Right cardiac atrium (tissue), 5 donors: ENCODE results near the gene RAG2. TPM values are rescaled to one million over a fixed set of nuclear protein-coding genes. Genes with fewer than 3 reads are reported as not detected.

ENCODE experiments used
- ATAC-seq, 2 donors: fragments of 200-7000 bp; cut with Tn5 transposase; one replicate each; pipeline versions ENCODE4 v1.8.0 to v1.9.1; 2020; ENCODE audit warnings: moderate library complexity in 2 of 2, mild to moderate bottlenecking in 1 of 2
- DNase-seq, 3 donors: peaks; one replicate each; pipeline ENCODE4 v3.0.0-alpha.2; 2020
- H3K27ac ChIP-seq: one replicate; pipeline ENCODE4 v1.5.1; 2013; ENCODE audit warnings: mild to moderate bottlenecking, low read length, control low read depth, moderate library complexity
- H3K27me3 ChIP-seq: one replicate; pipeline ENCODE4 v1.6.1; 2013; ENCODE audit not compliant: control insufficient read depth, insufficient read depth
- H3K4me1 ChIP-seq: one replicate; pipeline ENCODE4 v1.6.1; 2013; ENCODE audit warnings: low read length; ENCODE audit not compliant: control insufficient read depth, insufficient read depth
- H3K4me3 ChIP-seq: one replicate; pipeline ENCODE4 v1.5.1; 2013; ENCODE audit warnings: low read length, control low read depth
- H3K9me3 ChIP-seq: one replicate; pipeline ENCODE4 v1.6.1; 2013; ENCODE audit warnings: low read length; ENCODE audit not compliant: control insufficient read depth
- WGBS: extraction: QIAGEN DNeasy Blood & Tissue Kit; methylation state at CpG from one replicate; pipeline ENCODE4 v1.1.7; 2013; 5-methylcytosine and 5-hydroxymethylcytosine counted together
- intact Hi-C, 4 donors: fragments of 100-400 bp; cut with DNase I; formaldehyde crosslinking; loops; one replicate each; pipeline versions ENCODE4 v1.11.0 to v1.14.0; 2022 to 2023
- polyA plus RNA-seq: library from polyadenylated mRNA; stranded (reverse); fragments of 200-250 nt; gene quantifications from one replicate; pipeline ENCODE4 v1.2.3, GENCODE V29; 2013
- total RNA-seq, 4 donors: library from RNA; stranded (reverse); fragmentation: NEBNext Ultra II Directional; extraction: Animal tissue kit (Norgen Biotek cat#: 25700); gene quantifications; one replicate each; pipeline ENCODE4 v1.2.1, GENCODE V29; 2021
- donor health status: healthy with polysubstance abuse.
- donor health status: DM: no; HTN: yes; CAD: no.
- donor health status: DM: no; HTN: no; CAD: no.
- donor health status: DM: no; HTN: yes; CAD: no; lungs with severe emphysema.
- donor health status: DM: yes; HTN: yes; CAD: no.

RAG2 gene
- total and polyA plus RNA-seq, 5 donors = 0.41 TPM; not detected in 4

DNA sequence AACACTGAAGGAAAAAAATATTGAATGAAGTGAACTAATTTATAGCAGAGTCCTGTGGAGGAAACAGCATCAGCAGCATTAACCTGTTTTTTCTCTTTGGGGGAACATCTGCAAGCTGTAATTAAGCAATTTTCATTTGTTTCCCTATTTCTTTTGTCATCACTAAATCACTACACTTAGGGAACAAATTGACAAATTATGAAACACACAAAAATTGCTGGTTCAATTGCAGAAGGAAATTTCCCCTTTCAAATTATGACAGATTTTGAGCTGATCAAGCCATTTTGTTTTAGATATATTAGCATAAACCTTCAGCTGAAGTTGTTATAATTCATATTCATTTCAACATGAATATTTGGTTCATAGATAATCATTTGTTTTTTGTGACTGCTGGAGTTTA, 22.2 kb upstream of the RAG2 start:
- peaks cover 3% of the 10 kb centered on the region for H3K4me1 ChIP-seq
- no peak overlapping the region for H3K4me3 ChIP-seq
- DNase-seq = no peak
- H3K27me3 ChIP-seq = no peaks in the 10 kb centered on the region
- no peak for ATAC-seq
- H3K27ac ChIP-seq = no peak overlapping the region
- intact Hi-C loops = loop anchor here in 1 of 4 donors (10.0 kb wide), 1 partner anchor 55 kb away; the partner anchor contains the start of gene RAG1
- no peaks in the 10 kb centered on the region for H3K9me3 ChIP-seq

DNA sequence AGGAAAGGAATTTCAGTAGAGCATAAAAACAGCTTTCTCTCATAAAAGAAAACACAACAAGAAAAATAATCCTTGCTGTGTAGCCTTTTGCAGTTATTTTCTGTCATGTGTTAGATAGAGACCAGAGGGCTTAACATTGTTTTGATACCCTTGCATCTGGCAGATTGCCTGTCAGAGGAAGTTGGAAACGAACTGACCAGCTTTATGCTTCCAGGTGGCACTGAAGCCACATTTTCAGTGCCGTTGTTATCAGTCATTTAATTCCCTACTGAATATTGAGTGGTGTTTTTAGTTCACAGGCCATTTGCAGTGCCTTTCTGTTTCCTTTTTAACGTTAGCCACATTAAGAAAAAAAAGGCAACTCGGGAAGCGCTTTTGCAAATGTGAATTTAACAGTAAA, 21.5 kb upstream of the RAG2 start:
- Histone ChIP-seq H3K27ac (peak overlapping the region; percentile 58), H3K4me1 (peaks cover 3% of the 10 kb centered on the region), H3K27me3 (no peaks in the 10 kb centered on the region), H3K9me3 (no peaks in the 10 kb centered on the region), H3K4me3 (peak overlapping the region; percentile 40)
- no peak for DNase-seq
- intact Hi-C loops = no loop called here
- no peak for ATAC-seq
- 13% methylated on average over 5 of the region's 5 CpGs for WGBS

DNA sequence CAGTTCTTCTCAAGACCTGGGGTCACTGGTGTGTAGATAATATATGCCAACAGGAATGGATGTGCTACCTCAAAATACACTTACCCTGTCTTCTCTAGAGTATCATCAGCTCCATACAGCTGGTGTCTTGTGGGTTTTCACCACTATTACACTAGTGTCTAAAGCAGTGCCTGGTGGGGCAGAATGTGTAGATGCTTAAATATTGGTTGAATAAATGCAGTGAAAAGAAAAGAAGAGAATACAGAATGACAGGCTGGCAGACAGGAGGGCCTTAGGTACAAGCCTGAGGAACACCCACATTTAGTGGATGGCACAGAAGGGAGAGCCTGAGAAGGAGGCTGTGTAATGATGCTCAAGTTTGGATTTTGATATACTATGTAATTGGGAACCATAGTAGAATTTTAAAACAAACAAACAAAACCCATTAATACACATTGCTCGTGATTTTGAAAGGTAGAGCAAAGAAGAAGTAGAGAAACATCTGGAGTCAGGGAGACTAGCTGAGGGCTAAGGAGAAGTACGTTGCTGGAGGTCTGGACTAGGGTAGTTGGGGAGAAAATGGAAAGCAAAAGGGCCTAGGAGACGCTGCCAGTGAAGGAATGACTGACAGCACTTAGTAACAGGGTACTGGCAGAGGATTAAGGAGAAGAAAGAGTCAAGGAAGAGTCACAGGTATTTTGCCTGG, 20.5 kb upstream of the RAG2 start:
- H3K27ac ChIP-seq = no peak overlapping the region
- intact Hi-C loops = no loop called here
- 67% methylated on average over 3 of the region's 3 CpGs for WGBS

DNA sequence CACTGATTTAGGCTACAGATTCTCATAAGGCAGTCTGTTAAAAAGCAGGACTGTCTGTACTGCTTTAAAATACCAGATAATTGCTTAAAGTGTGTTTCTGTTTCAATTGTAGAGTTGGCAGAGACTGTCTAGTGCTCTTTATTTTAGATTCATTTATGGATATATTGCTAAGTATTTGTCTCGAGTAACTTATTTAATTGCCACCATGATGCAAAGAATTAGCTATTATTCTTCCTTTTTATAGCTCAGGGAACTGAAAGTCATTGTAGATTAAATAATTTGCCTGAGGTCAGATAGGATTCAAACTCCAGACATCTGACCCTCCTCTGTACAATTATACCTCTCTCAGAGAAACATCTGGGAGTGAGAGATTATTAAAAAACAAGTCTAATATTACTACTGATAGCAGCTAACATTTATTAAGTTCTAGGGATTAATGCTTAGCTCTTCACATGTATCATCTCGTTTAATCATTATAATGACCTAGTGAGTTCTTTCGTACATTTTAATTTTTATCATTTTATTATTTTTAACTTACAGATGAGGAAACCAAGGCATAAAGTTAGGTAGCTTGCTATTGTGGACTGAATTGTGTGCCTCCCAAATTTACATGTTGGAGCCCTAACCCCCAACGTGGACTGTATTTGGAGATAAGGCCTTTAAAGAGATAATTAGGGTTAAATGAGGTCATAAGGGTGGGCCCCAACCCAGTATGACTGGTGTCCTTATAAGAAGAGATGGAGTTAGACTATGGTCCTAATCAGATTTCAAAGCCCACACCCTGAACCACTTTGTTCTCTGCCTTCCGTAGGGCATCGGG, 19.7 kb upstream of the RAG2 start:
- intact Hi-C loops = no loop called here
- H3K27ac ChIP-seq = no peak overlapping the region
- no peak overlapping the region for H3K4me3 ChIP-seq
- WGBS = 84% methylated on average over 6 of the region's 6 CpGs
- H3K9me3 ChIP-seq = no peaks in the 10 kb centered on the region
- ATAC-seq (no peak), DNase-seq (no peak)
- H3K27me3 ChIP-seq = no peaks in the 10 kb centered on the region
- H3K4me1 ChIP-seq = peaks cover 3% of the 10 kb centered on the region

More for the DNA sequence above, 20.5 kb upstream of the RAG2 start:
- no peak for ATAC-seq
- DNase-seq = no peak
- Histone ChIP-seq H3K4me3 (no peak overlapping the region), H3K4me1 (peaks cover 3% of the 10 kb centered on the region), H3K27me3 (no peaks in the 10 kb centered on the region), H3K9me3 (no peaks in the 10 kb centered on the region)

DNA sequence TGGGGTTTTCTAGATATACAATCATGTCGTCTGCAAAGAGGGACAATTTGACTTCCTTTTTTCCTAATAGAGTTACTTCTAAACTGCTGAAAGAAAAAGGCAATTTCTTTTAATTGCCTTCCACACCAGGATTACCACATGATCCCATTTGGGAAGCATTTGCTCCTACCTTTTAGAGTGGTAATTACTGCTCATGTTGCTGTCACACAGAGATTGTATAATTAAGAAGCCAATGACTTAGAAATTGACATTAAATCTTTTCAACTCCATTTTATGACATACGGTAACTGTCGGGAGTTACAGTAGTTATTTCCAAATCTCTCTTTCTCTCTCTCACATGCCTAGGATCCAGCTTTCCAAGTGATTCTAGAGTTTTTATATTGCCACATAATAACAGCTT, 17.8 kb upstream of the RAG2 start:
- ATAC-seq (no peak), DNase-seq (no peak)
- no peak overlapping the region for H3K27ac ChIP-seq
- peaks cover 3% of the 10 kb centered on the region for H3K4me1 ChIP-seq
- H3K4me3 ChIP-seq = no peak overlapping the region
- no peaks in the 10 kb centered on the region for H3K27me3 ChIP-seq
- H3K9me3 ChIP-seq = no peaks in the 10 kb centered on the region
- intact Hi-C loops = no loop called here
- WGBS = 82% methylated on average over 3 of the region's 3 CpGs

DNA sequence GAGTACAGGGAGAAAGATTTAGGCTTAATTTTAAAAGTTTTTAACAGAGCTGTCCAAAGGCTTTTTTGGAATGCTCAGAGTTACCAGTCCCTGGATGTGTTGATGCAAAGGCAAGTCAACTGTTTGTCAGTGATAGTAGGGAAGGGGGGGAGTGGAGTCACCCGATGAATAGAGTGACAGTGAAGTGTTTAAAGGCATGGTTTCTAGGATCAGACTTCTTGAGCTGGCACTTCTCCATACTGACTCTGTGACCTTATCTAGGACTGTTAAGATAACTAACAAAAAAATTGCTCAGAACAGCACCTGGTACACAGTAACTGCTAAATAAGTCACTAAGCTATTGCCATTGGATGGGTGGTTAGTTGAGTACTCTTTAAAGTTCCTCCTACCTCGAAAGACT, 11.3 kb upstream of the RAG2 start:
- intact Hi-C loops = no loop called here

DNA sequence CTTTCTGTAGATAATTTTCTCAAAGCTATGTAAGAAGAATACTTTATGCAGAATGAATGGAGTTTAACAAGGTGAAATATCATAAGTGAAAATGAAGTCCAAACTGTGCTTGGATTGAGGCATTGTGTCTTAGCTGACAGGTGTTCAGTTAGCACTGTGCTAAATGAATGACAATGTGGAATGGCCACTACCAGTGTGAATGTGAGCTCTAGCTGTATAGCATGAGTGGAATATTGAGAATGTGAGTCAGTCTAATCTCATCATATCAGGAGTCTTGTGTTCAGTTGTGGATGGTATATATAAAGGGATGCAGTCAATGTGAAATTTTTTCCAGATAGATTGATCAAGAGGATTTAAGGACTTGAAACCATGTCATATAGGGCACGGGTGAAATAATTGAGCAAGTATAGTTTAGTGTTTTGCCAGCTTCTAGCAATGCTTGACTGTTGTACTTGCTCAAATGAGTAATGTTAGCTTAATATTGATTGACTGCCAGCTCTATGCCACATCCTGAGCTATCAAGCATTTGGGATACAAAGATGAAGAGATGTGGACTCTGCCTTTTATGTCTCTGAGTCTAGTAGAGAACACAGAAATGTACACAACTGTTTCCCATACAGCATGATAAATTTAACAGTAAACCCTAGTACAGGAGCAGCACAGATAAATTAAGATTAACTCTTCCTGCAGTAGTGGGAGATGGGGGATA, 10.6 kb upstream of the RAG2 start:
- Histone ChIP-seq H3K9me3 (no peaks in the 10 kb centered on the region), H3K4me3 (no peak overlapping the region), H3K4me1 (no peaks in the 10 kb centered on the region), H3K27ac (no peak overlapping the region), H3K27me3 (no peaks in the 10 kb centered on the region)
- ATAC-seq = no peak
- intact Hi-C loops = no loop called here
- WGBS = 87% methylated on average over 1 of the region's 1 CpG
- DNase-seq = no peak

More for the DNA sequence above, 11.3 kb upstream of the RAG2 start:
- Histone ChIP-seq H3K9me3 (no peaks in the 10 kb centered on the region), H3K27me3 (no peaks in the 10 kb centered on the region), H3K4me3 (no peak overlapping the region), H3K4me1 (no peaks in the 10 kb centered on the region), H3K27ac (no peak overlapping the region)
- ATAC-seq (no peak), DNase-seq (no peak)
- 52% methylated on average over 2 of the region's 2 CpGs for WGBS

DNA sequence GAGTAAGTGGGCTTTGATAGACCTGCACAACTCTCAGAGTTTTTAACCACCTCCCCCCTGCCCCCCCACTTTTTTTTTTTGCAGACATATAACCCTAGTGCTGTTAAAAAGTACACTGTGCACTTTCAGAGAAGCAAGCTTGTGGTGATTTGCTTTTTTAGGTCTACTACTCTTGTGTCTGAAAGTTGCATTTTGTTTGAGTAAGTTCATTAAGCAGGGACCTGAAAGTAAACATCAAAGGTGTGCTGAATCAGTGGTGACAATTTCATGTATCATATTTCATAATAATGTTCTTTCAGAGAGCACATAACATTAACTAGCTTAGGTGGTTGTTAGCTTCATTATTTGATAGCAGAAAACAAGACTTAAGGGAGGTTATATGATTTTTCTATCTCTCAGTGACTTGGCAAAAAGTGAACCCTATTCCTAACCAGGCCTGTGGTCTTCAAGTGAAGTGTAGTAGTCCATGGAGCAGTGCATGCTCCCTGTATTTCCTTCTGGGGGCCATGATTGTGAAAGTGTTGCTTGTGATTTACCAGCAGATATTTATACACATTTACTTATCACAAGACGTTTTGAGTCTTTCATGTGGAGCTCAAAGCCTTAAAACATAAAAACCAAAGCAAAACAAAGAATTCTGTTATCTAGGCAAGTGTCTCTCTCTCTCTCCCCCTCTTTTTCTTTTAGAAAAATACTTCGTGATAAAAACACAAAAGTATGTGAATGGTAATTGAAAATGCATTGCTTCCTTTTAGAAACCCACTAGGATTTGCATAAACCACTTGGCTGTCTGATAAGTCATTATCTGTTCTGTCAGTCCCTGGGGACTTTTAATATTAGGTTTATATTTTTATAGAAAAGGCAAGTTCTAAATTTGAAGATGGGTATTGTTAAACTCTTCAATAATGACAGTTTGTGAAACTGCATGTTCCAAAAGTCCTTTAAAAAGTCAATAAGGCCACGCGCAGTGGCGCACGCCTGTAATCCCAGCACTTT, 7.5 kb upstream of the RAG2 start:
- H3K9me3 ChIP-seq = no peaks in the 10 kb centered on the region
- no peak overlapping the region for H3K27ac ChIP-seq
- no peak for ATAC-seq
- H3K4me1 ChIP-seq = no peaks in the 10 kb centered on the region
- H3K4me3 ChIP-seq = no peak overlapping the region
- intact Hi-C loops = no loop called here
- H3K27me3 ChIP-seq = no peaks in the 10 kb centered on the region
- 80% methylated on average over 6 of the region's 6 CpGs for WGBS
- no peak for DNase-seq

DNA sequence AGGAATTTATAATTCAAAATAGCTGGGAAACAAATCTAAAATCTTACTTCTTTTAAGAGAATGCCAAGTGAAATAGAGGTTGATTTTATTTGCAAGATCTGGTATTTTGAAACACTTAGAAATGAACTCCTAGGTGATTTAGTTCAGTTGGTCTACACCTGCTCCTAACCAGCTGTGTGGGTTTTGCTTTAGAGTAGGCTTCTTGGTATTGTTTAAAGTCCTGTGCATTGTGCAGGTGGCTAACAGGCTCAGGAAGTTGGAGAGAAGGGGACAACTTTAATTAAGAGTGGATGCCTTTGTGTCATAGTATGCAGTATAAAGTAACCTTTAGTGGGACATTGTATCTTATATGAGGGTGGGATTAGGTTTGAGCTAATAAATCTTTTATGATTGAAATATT, 4.1 kb upstream of the RAG2 start:
- Histone ChIP-seq H3K4me3 (no peak overlapping the region), H3K27ac (no peak overlapping the region), H3K27me3 (no peaks in the 10 kb centered on the region), H3K9me3 (no peaks in the 10 kb centered on the region), H3K4me1 (no peaks in the 10 kb centered on the region)
- no peak for DNase-seq
- intact Hi-C loops = no loop called here
- no peak for ATAC-seq

DNA sequence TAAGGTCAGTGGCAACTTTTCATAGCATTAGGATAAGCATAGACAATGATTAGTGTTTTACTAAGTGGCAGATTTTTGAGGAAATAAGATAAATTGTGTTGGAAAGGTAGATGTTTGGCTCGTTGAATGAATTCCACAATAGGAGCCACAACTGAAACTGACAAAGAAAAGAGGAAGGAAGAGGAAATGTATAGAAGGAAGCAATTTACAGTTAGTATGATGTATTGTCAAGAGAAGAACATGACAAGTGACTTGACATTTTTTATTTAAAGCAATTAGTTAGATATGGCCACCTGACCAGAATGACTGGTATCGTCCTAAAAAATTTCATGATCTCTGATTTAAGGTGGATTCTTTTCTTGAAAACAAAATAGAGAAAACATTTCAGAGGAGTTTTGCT, 3.1 kb upstream of the RAG2 start:
- 71% methylated on average over 2 of the region's 2 CpGs for WGBS
- no peak for ATAC-seq

More for the DNA sequence above, 3.1 kb upstream of the RAG2 start:
- no peak overlapping the region for H3K4me3 ChIP-seq
- intact Hi-C loops = no loop called here
- H3K9me3 ChIP-seq = no peaks in the 10 kb centered on the region
- H3K27ac ChIP-seq = no peak overlapping the region
- DNase-seq = no peak
- no peaks in the 10 kb centered on the region for H3K27me3 ChIP-seq
- no peaks in the 10 kb centered on the region for H3K4me1 ChIP-seq
